ENCODE results near the gene FHOD1. TPM values are rescaled to one million over a fixed set of nuclear protein-coding genes. Genes with fewer than 3 reads are reported as not detected.

Gene FHOD1
- 40.2 to 67.1 TPM (median 60.9 TPM) in 5 replicates for total RNA-seq (2022; extraction: Qiagen RNA extraction)

DNA sequence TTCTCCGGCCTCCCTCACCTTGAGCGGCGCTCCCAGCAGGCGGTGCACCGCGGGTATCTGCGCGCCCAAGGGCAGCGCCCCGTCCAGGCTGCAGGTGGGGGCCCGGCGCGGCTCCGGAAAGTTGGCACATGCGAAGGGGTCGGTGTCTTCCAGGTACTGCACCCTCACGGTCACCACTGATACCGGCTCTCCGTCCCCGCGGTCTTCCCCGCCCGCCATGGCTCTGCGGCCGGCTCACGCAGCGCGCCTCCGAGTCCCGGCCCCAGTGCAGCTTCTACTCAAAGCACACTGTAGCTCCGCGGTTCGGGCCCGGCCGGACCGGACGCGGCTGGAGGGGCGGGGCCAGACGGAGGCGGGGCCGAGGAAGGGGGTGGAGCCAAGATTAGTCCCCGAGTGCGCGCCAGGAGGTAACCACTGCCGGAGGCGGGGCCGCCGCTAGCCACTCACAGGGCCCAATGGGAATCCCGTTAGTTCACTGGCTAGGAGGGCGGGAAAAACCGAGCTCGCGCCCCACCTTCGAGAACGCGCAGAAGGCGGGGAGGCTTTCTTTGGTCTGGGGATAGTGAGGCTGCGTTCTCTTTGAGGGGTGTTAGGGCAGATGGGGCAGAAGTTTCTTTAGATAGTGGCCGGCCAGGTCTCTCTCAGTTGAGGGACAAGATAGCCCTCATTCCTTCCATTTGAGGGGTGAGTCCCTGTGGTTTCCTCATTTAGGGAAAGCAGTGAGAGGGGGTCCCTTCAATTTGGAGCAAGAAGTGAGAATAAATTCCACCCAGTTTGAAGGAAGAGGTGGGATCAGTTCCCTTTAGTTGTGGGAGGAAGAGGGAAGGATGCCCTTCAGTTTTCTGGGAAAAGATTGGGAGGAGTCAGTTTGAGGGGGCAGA, at the start of gene FHOD1:
TSS of gene FHOD1 (minus strand) at position 290 of the 881 bp plus-strand sequence. CDS start at position 219, 71 bp downstream.

DNA sequence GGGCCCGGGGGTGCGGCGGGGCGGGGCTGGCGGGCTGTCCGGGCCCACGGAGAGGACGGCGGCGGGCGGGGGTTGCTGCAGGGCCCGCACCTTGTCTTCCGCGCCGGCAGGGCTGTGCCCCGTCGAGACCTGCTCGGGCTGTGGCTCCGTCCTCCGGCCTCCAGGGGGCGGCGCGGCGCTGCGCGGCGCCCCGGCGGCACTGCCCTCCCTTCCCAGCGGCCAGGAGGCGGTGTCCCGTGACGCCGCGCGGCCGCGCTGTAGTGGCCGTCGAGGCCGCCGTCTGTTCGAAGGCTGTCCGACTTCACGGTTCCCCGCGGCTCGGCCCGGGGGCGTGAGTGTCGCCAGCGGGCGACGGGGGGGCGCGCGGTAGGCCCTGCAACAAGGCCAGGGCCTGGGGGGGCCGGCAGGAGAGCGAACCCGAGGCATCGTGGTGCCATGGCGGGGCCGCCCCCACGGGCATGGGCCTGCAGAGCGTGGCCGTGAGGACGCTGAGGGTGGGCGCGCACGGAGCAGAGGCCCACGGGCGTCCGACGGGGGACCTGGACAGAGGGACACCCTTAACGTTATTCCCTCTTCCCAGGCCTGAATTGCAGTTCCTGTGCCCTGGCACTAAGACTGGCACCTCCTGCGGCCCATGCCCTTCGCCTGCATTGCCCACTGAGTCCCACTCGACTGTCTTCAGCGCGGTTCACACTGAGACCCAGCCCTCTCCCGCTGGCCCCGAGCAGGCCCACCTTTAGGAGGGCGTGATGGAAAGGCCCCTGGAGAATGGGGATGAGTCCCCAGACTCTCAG, 32.2 kb upstream of the FHOD1 start, which contains the start of gene PLEKHG4:
TSS of gene PLEKHG4 (plus strand) at position 237 of the 794 bp plus-strand sequence. CDS start at position 750, 513 bp downstream.

DNA sequence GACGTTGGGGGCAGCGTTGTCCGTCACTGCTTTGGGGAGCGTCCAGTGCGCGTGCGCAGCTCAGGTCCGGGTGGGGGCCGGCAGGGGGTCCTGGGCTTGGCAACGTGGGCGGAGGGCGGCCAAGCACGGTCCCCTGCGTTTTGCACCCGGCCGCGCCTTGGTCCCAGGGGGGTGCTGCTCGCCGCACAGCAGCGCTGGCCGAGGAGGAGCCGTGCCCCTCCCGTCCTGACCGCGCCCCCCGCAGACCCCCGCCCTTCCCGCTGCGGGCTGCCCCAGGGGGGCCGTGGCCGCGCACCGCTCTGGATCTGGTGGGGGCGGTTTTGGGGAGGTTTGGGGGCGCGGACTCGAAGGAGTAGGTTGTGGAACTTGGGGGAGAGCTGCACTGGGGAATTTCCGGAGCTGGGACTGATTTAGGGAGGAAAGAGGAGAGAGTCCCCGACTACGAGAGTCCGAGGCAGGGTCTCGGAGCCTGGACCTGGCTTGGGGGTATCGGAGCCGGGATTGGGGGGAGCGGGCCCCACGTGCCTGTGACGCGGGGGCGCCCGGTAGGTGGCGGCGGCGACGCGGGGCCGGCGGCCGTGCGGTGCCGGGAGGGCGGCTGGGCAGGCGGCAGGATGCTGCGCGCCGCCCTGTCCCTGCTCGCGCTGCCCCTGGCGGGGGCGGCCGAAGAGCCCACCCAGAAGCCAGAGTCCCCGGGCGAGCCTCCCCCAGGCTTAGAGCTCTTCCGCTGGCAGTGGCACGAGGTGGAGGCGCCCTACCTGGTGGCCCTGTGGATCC, 1.3 kb upstream of the FHOD1 start, which contains the start of gene SLC9A5:
TSS of gene SLC9A5 (plus strand) at position 579 of the 777 bp plus-strand sequence. CDS start at position 615, 36 bp downstream.

DNA sequence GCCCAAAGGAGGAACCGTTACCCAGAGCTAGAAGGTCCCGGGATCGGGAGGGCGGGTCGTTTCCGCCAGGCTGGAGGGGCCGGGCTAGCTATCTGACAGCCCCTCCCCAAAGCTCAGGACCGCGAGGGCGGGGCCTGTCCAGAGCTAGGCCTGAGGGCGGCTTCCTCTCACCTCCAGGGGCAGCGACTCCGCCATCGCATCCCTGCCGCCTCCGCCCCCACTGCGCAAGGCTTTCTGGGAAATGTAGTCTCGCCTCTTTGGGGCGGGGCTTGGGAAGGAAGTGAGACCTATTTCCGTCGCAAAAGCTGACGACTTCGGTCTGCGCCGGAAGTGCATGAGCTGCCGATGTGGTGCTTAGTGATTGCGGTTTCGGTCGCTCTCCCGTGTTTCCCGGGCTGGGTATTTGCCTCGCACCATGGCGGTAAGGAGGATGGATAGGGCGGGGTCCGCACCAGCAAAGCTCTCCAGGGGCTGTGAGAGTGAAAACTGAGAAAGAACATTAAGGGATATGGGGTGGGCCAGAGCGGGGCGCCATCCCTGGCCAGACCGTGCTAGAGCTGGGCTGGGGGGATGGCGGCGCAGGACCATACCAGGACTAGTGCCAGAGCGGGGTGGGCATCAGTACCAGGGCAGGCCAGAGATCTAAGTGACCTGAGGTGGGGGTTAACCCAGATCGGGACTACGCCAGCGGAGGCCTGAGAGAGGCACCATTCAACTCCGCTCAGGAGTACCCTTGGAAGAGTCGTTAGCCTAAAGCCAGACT, 20.3 kb downstream of the FHOD1 start, which contains the start of gene TMEM208:
TSS of gene TMEM208 (plus strand) at position 327 of the 763 bp plus-strand sequence. CDS start at position 416, 89 bp downstream.

DNA sequence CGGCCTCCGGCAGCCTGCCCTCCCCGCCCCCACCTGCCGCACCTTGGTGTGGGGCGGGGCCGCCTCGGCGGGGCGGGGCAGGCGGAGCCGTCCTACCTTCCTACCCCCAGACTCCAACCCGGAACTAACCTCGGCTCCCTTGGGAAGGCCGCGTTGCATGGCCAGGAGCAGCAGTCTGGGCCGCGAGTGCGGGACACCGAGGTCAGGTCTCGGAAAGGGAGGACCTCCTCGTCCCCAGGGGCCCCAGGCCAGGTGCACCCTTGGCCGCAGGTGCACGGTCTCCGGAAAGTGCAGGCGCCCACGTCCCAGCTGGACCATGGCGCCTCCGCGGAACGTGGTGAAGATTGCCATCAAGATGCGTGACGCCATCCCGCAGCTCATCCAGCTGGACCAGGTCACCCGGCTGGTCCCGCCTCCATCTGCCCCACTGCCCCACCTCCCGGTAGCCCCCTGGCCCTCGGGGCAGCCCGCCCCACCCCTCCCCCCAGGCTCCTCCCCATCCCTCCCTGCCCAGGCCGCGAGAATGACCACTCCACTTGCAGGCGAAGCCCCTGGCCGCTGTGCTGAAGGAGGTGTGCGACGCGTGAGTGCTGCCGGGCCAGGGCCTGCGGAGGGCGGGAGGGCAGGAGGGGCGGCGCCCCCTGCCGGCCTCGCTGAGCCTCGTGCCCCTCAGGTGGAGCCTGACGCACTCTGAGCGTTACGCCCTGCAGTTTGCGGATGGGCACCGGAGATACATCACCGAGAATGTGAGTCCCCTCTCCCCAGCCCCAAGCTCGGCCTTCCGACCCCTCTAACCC, 48.1 kb downstream of the FHOD1 start, which contains the start of gene ELMO3:
TSS of gene ELMO3 (plus strand) at position 121 of the 797 bp plus-strand sequence. CDS start at position 317, 196 bp downstream.

DNA sequence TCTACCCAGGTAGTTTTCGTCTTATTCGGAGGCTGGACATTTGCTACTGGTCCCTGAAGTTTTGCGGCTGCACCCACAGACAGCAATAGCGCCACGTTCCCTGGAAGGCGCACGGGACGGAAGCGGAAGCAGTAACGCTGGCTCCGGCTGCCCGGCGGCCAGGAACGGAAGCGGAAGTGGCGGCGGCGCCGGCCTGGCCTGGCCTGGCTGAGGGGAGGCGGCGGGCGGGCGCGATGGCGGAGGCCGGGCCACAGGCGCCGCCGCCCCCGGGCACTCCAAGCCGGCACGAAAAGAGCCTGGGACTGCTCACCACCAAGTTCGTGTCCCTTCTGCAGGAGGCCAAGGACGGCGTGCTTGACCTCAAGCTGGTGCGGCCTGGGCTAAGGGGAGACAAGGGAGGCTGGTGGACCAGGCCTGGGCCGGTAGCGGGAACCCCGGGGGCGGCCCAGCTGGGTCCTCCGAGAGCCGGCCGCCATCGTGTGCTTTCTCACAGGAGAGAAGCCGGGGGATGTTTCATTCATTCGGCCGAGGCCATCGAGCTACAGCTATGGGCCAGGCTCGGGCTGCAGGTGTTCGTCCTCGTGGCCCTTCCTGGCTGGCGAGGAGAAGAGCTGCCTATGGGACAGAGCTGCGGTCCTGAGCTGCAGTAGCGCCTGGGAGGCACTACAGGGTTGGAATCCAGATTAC, 55.1 kb downstream of the FHOD1 start, which contains the start of gene E2F4:
TSS of gene E2F4 (plus strand) at position 161 of the 687 bp plus-strand sequence. CDS start at position 234, 73 bp downstream.

DNA sequence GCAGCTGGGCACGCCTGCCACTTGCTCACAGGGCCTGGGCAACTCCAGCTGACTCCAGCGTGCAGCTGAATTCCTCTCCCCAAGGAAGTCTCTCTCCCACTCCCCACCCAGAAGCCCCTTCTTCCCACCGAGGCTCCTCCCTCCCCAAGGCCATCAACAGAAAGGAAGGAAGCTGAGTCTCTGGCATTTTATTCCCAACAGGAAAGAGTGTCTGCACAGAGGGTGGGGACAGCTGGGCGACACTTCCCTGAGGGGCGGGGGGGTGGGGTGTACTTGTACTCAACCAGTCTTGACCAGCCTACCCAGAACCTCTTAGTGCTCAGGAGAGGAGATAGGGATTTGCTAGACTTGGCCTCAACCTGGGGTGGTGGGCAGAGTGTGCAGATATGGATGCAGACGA, 57.2 kb downstream of the FHOD1 start, which contains the start of gene EXOC3L1:
TSS of gene EXOC3L1 (minus strand) at position 96 of the 400 bp plus-strand sequence. CDS start 460 bp downstream, outside the sequence.

DNA sequence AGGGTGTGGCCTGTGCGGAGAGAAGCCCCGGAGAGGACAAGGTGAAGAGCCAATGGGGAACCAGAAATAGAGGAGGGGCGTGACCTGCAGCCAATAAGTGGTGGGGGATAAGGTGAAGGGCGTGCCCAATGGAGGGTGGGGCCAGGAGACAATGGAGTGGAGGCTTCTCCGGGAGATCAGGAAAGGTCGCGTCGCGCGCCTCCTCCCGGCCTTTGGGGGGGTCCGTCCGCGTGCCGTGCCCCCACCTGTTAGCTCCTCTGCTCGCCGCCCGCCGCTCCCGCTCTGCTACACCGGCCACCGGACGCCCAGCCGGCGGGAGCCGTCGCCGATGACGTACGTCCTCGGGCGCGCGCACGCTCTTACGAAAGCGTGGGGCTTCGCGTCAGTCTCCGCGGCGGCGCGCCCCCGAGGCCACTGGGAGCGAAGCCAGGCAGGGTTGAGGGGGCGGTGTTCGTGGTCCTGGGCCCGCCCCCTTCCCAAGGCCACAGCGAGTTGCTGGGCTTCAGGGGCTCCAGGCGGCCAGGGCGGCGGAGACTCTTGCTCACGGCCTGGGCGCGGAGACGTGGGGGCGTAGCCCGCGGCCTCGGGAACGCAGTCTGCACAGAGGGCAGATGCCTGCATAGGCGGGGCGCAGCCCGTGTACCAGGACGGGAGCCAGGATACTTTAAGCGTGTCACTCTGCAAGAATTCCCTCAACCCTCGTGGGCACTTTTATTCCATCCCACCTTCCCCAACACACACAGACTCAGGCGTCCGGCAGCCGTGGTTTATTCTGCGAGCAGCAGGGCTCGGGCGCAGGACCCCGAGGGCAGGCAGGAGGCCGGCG, 63.4 kb downstream of the FHOD1 start, which contains the start of gene MATCAP1:
TSS of gene MATCAP1 (minus strand) at position 337 of the 826 bp plus-strand sequence. CDS start 3,353 bp downstream, outside the sequence.

Other genes with a start within 250 kb of the FHOD1 start
- gene CBFB, start 218.3 kb downstream of the FHOD1 start, total RNA-seq (2022; extraction: Qiagen RNA extraction): 43.4 to 64.6 TPM (median 52.4 TPM) in 5 replicates
- gene PHAF1, start 137.5 kb downstream of the FHOD1 start, total RNA-seq (2022; extraction: Qiagen RNA extraction): 22.3 to 24.6 TPM (median 22.8 TPM) in 5 replicates
- gene B3GNT9, start 96.5 kb downstream of the FHOD1 start, total RNA-seq (2022; extraction: Qiagen RNA extraction): 7.4 to 10.0 TPM (median 9.2 TPM) in 5 replicates
- gene TRADD, start 87.6 kb downstream of the FHOD1 start, total RNA-seq (2022; extraction: Qiagen RNA extraction): 15.2 to 21.9 TPM (median 21.3 TPM) in 5 replicates
- gene FBXL8, start 87.5 kb downstream of the FHOD1 start, total RNA-seq (2022; extraction: Qiagen RNA extraction): 5.8 to 11.5 TPM (median 8.5 TPM) in 5 replicates
- 12.2 to 21.9 TPM (median 16.8 TPM) in 5 replicates for gene HSF4, start 82.7 kb downstream of the FHOD1 start, total RNA-seq (2022; extraction: Qiagen RNA extraction)
- gene NOL3, start 76.9 kb downstream of the FHOD1 start, total RNA-seq (2022; extraction: Qiagen RNA extraction): 73.1 to 97.4 TPM (median 92.2 TPM) in 5 replicates
- 4.2 to 8.5 TPM (median 6.5 TPM) in 5 replicates for gene MATCAP1, start 63.5 kb downstream of the FHOD1 start, total RNA-seq (2022; extraction: Qiagen RNA extraction)
- gene EXOC3L1, start 57.3 kb downstream of the FHOD1 start, total RNA-seq (2022; extraction: Qiagen RNA extraction): 0.06 to 0.32 TPM (median 0.23 TPM) in 4 of 5 replicates, not detected in the other
- 81.7 to 103 TPM (median 94.2 TPM) in 5 replicates for gene E2F4, start 55.3 kb downstream of the FHOD1 start, total RNA-seq (2022; extraction: Qiagen RNA extraction)
- gene ELMO3, start 48.4 kb downstream of the FHOD1 start, total RNA-seq (2022; extraction: Qiagen RNA extraction): 0.70 to 1.8 TPM (median 1.1 TPM) in 5 replicates
- 82.1 to 103 TPM (median 91.2 TPM) in 5 replicates for gene TMEM208, start 20.4 kb downstream of the FHOD1 start, total RNA-seq (2022; extraction: Qiagen RNA extraction)
- 1.1 to 1.9 TPM (median 1.5 TPM) in 5 replicates for gene SLC9A5, start 1.5 kb upstream of the FHOD1 start, total RNA-seq (2022; extraction: Qiagen RNA extraction)
- 9.7 to 17.3 TPM (median 14.6 TPM) in 5 replicates for gene PLEKHG4, start 32.1 kb upstream of the FHOD1 start, total RNA-seq (2022; extraction: Qiagen RNA extraction)
- 0.08 to 0.44 TPM (median 0.20 TPM) in 4 of 5 replicates, not detected in the other for gene KCTD19, start 79.3 kb upstream of the FHOD1 start, total RNA-seq (2022; extraction: Qiagen RNA extraction)
- 0.08 to 0.09 TPM in 2 of 5 replicates, not detected in the others for gene LRRC36, start 79.3 kb upstream of the FHOD1 start, total RNA-seq (2022; extraction: Qiagen RNA extraction)
- gene TPPP3, start 146.0 kb upstream of the FHOD1 start, total RNA-seq (2022; extraction: Qiagen RNA extraction): 9.1 to 16.5 TPM (median 14.0 TPM) in 5 replicates
- gene ZDHHC1, start 169.0 kb upstream of the FHOD1 start, total RNA-seq (2022; extraction: Qiagen RNA extraction): 4.8 to 8.1 TPM (median 7.1 TPM) in 5 replicates
- gene HSD11B2, start 183.6 kb upstream of the FHOD1 start, total RNA-seq (2022; extraction: Qiagen RNA extraction): 1.6 to 2.4 TPM (median 2.1 TPM) in 5 replicates
- gene ATP6V0D1, start 233.7 kb upstream of the FHOD1 start, total RNA-seq (2022; extraction: Qiagen RNA extraction): 100 to 121 TPM (median 111 TPM) in 5 replicates
- gene AGRP, start 236.1 kb upstream of the FHOD1 start, total RNA-seq (2022; extraction: Qiagen RNA extraction): not detected in 5 replicates

Measured in A549 treated with Mapracorat at 1 μM for 4 hours (cell line).